ENCODE data around the gene SMIM35. TPM values are rescaled to one million over a fixed set of nuclear protein-coding genes. Genes with fewer than 3 reads are reported as not detected.
"Not testable (repeated sequence)": the region's sequence is repeated elsewhere in the genome, so short reads cannot be mapped to it uniquely, and the experiment has no call there.

The SMIM35 gene
- polyA plus RNA-seq, 1 donor, result 0.46 TPM

GRCh38 chr11:118065384-118065783 lies 21.4 kb downstream of the SMIM35 start:
- H3K36me3 ChIP-seq (ENCODE audit: control insufficient read depth, insufficient read depth, low read length), result no peaks in the 10 kb centered on the region
- peaks cover 2% of the 10 kb centered on the region for H3K27me3 ChIP-seq (ENCODE audit: control insufficient read depth, insufficient read depth, low read length)
- no peak overlapping the region for H3K4me3 ChIP-seq (ENCODE audit: low read length)
- WGBS (ENCODE audit: insufficient coverage, low lambda C conversion rate), result no CpG with 5 or more reads among the region's 3 CpGs
- no peak for DNase-seq
- no peak overlapping the region for H3K27ac ChIP-seq (ENCODE audit: low read length)
- peaks cover 2% of the 10 kb centered on the region for H3K4me1 ChIP-seq (ENCODE audit: control insufficient read depth, insufficient read depth, low read length)
- H3K9me3 ChIP-seq (ENCODE audit: control insufficient read depth, low read depth, low read length), result no peaks in the 10 kb centered on the region

GRCh38 chr11:118064956-118065355 lies 21.8 kb downstream of the SMIM35 start:
- H3K4me3 ChIP-seq (ENCODE audit: low read length), result no peak overlapping the region
- peaks cover 2% of the 10 kb centered on the region for H3K27me3 ChIP-seq (ENCODE audit: control insufficient read depth, insufficient read depth, low read length)
- H3K27ac ChIP-seq (ENCODE audit: low read length), result no peak overlapping the region
- no CpG with 5 or more reads among the region's 9 CpGs for WGBS (ENCODE audit: insufficient coverage, low lambda C conversion rate)
- DNase-seq, result no peak
- no peaks in the 10 kb centered on the region for H3K36me3 ChIP-seq (ENCODE audit: control insufficient read depth, insufficient read depth, low read length)
- no peaks in the 10 kb centered on the region for H3K9me3 ChIP-seq (ENCODE audit: control insufficient read depth, low read depth, low read length)
- H3K4me1 ChIP-seq (ENCODE audit: control insufficient read depth, insufficient read depth, low read length), result peaks cover 7% of the 10 kb centered on the region

GRCh38 chr11:118062631-118063030 lies 24.1 kb downstream of the SMIM35 start:
- DNase-seq; H3K27me3 ChIP-seq (ENCODE audit: control insufficient read depth, insufficient read depth, low read length); H3K4me3 ChIP-seq (ENCODE audit: low read length); H3K27ac ChIP-seq (ENCODE audit: low read length); H3K36me3 ChIP-seq (ENCODE audit: control insufficient read depth, insufficient read depth, low read length); H3K9me3 ChIP-seq (ENCODE audit: control insufficient read depth, low read depth, low read length): not testable (repeated sequence)
- 86% methylated on average over 1 of the region's 5 CpGs for WGBS (ENCODE audit: insufficient coverage, low lambda C conversion rate)
- peaks cover 11% of the 10 kb centered on the region for H3K4me1 ChIP-seq (ENCODE audit: control insufficient read depth, insufficient read depth, low read length)

GRCh38 chr11:118062181-118062580 lies 24.6 kb downstream of the SMIM35 start:
- H3K4me3 ChIP-seq (ENCODE audit: low read length); H3K36me3 ChIP-seq (ENCODE audit: control insufficient read depth, insufficient read depth, low read length); H3K9me3 ChIP-seq (ENCODE audit: control insufficient read depth, low read depth, low read length); DNase-seq; H3K27me3 ChIP-seq (ENCODE audit: control insufficient read depth, insufficient read depth, low read length); H3K27ac ChIP-seq (ENCODE audit: low read length): not testable (repeated sequence)
- H3K4me1 ChIP-seq (ENCODE audit: control insufficient read depth, insufficient read depth, low read length), result peaks cover 11% of the 10 kb centered on the region
- no CpG with 5 or more reads among the region's 5 CpGs for WGBS (ENCODE audit: insufficient coverage, low lambda C conversion rate)

GRCh38 chr11:118061586-118062125 lies 25.1 kb downstream of the SMIM35 start:
- no peak for DNase-seq
- no peaks in the 10 kb centered on the region for H3K36me3 ChIP-seq (ENCODE audit: control insufficient read depth, insufficient read depth, low read length)
- WGBS (ENCODE audit: insufficient coverage, low lambda C conversion rate), result no CpG with 5 or more reads among the region's 6 CpGs

GRCh38 chr11:118060869-118061268 lies 25.9 kb downstream of the SMIM35 start:
- peak in 1 of 2 donors; percentile 33 for DNase-seq
- Histone ChIP-seq H3K27ac (ENCODE audit: low read length) (no peak overlapping the region), H3K4me1 (ENCODE audit: control insufficient read depth, insufficient read depth, low read length) (peaks cover 11% of the 10 kb centered on the region), H3K4me3 (ENCODE audit: low read length) (no peak overlapping the region), H3K27me3 (ENCODE audit: control insufficient read depth, insufficient read depth, low read length) (no peaks in the 10 kb centered on the region), H3K9me3 (ENCODE audit: control insufficient read depth, low read depth, low read length) (no peaks in the 10 kb centered on the region), H3K36me3 (ENCODE audit: control insufficient read depth, insufficient read depth, low read length) (no peaks in the 10 kb centered on the region)
- WGBS (ENCODE audit: insufficient coverage, low lambda C conversion rate), result no CpG with 5 or more reads among the region's 7 CpGs

More at GRCh38 chr11:118061586-118062125, 25.1 kb downstream of the SMIM35 start:
- H3K27me3 ChIP-seq (ENCODE audit: control insufficient read depth, insufficient read depth, low read length), result no peaks in the 10 kb centered on the region
- no peak overlapping the region for H3K27ac ChIP-seq (ENCODE audit: low read length)
- no peak overlapping the region for H3K4me3 ChIP-seq (ENCODE audit: low read length)
- peaks cover 11% of the 10 kb centered on the region for H3K4me1 ChIP-seq (ENCODE audit: control insufficient read depth, insufficient read depth, low read length)
- H3K9me3 ChIP-seq (ENCODE audit: control insufficient read depth, low read depth, low read length), result no peaks in the 10 kb centered on the region

- no CpG with 5 or more reads among the region's 10 CpGs for WGBS (ENCODE audit: insufficient coverage, low lambda C conversion rate)
- no peak overlapping the region for H3K27ac ChIP-seq (ENCODE audit: low read length)
- no peaks in the 10 kb centered on the region for H3K27me3 ChIP-seq (ENCODE audit: control insufficient read depth, insufficient read depth, low read length)
- H3K4me3 ChIP-seq (ENCODE audit: low read length), result no peak overlapping the region
- no peak for DNase-seq
- H3K4me1 ChIP-seq (ENCODE audit: control insufficient read depth, insufficient read depth, low read length), result peaks cover 11% of the 10 kb centered on the region
- no peaks in the 10 kb centered on the region for H3K9me3 ChIP-seq (ENCODE audit: control insufficient read depth, low read depth, low read length)
- H3K36me3 ChIP-seq (ENCODE audit: control insufficient read depth, insufficient read depth, low read length), result no peaks in the 10 kb centered on the region
Observed at GRCh38 chr11:118060081-118060661, 26.6 kb downstream of the SMIM35 start.

GRCh38 chr11:118059246-118059940 lies 27.4 kb downstream of the SMIM35 start:
- Histone ChIP-seq H3K27ac (ENCODE audit: low read length) (no peak overlapping the region), H3K27me3 (ENCODE audit: control insufficient read depth, insufficient read depth, low read length) (no peaks in the 10 kb centered on the region), H3K9me3 (ENCODE audit: control insufficient read depth, low read depth, low read length) (no peaks in the 10 kb centered on the region), H3K4me3 (ENCODE audit: low read length) (no peak overlapping the region), H3K36me3 (ENCODE audit: control insufficient read depth, insufficient read depth, low read length) (no peaks in the 10 kb centered on the region), H3K4me1 (ENCODE audit: control insufficient read depth, insufficient read depth, low read length) (peaks cover 11% of the 10 kb centered on the region)
- no peak for DNase-seq
- no CpG with 5 or more reads among the region's 11 CpGs for WGBS (ENCODE audit: insufficient coverage, low lambda C conversion rate)

- Histone ChIP-seq H3K36me3 (ENCODE audit: control insufficient read depth, insufficient read depth, low read length) (no peaks in the 10 kb centered on the region), H3K27ac (ENCODE audit: low read length) (no peak overlapping the region), H3K4me1 (ENCODE audit: control insufficient read depth, insufficient read depth, low read length) (peaks cover 11% of the 10 kb centered on the region), H3K27me3 (ENCODE audit: control insufficient read depth, insufficient read depth, low read length) (no peaks in the 10 kb centered on the region), H3K9me3 (ENCODE audit: control insufficient read depth, low read depth, low read length) (no peaks in the 10 kb centered on the region), H3K4me3 (ENCODE audit: low read length) (no peak overlapping the region)
- DNase-seq, result no peak
- no CpG with 5 or more reads among the region's 20 CpGs for WGBS (ENCODE audit: insufficient coverage, low lambda C conversion rate)
Observed at GRCh38 chr11:118058311-118059245, 28.2 kb downstream of the SMIM35 start.

All from large intestine (tissue), 3 donors.